PFSK-1 (cell line): ENCODE measurements around the gene SNTB2.

ENCODE experiments used
- POLR2AphosphoS5 ChIP-seq: IDR thresholded peaks from 2 replicates; pipeline ENCODE4 v1.6.1; 2012; ENCODE audit warnings: low read depth, mild to moderate bottlenecking, control low read depth, low read length, moderate library complexity
- TAF1 ChIP-seq: IDR thresholded peaks from 2 replicates; pipeline ENCODE4 v1.6.1; 2012; ENCODE audit warnings: low read length, control low read depth, borderline replicate concordance; ENCODE audit not compliant: insufficient read depth

- no peak for TF ChIP-seq POLR2AphosphoS5
- TF ChIP-seq TAF1 = no peak
Measured at GRCh38 chr16:69267633-69268032, 80.7 kb downstream of the SNTB2 start.
